HEK293 (cell line): ENCODE measurements around the gene FOXN3.
A peak's percentile ranks its signal among the peaks of the same experiment; 100 is the strongest.

ENCODE experiments used
- CTCF ChIA-PET: fragments of 350-600 bp; formaldehyde crosslinking; extraction: SDS; loops from one replicate; lab custom pipeline; 2021; ENCODE audit warnings: antibody characterized with exemption; lab: Yijun Ruan, JAX
- POLR2A ChIA-PET: fragments of 300-600 bp; formaldehyde crosslinking; extraction: SDS; loops from one replicate; lab custom pipeline; 2020; ENCODE audit warnings: antibody characterized with exemption, inconsistent platforms; lab: Yijun Ruan, JAX
- H3K27ac ChIP-seq: fragments of 200-500 bp; sonication (Bioruptor generic); 2 replicates; pipeline ENCODE4 v1.5.1; 2014; ENCODE audit warnings: low read depth, low read length, control low read depth, inconsistent platforms; ENCODE audit errors: extremely low read depth
- H3K36me3 ChIP-seq, 2 experiments: fragments of 200-500 bp in 1 of 2; sonication (Bioruptor generic) in 1 of 2; 1 replicate in 1 of 2; 2 replicates in 1 of 2; pipeline ENCODE4 v1.5.1; 2014 to 2017; ENCODE audit warnings: inconsistent platforms in 2 of 2, low read length in 2 of 2; ENCODE audit not compliant: control insufficient read depth in 2 of 2, insufficient read depth in 1 of 2
- H3K4me1 ChIP-seq: fragments of 200-500 bp; sonication (Bioruptor generic); 2 replicates; pipeline ENCODE4 v1.5.1; 2014; ENCODE audit warnings: mild to moderate bottlenecking, low read length, inconsistent platforms; ENCODE audit not compliant: control insufficient read depth, insufficient read depth
- H3K4me3 ChIP-seq: 2 replicates; pipeline ENCODE4 v1.5.1; 2011; ENCODE audit warnings: low read depth, mild to moderate bottlenecking, control low read depth, low read length, moderate library complexity
- H3K9me3 ChIP-seq: fragments of 200-500 bp; sonication (Bioruptor generic); 2 replicates; pipeline ENCODE4 v1.5.1; 2014; ENCODE audit warnings: low read depth, low read length, inconsistent platforms; ENCODE audit not compliant: control insufficient read depth, insufficient read depth
- GFI1B ChIP-seq: fragments of 450-650 bp; formaldehyde crosslinking; IDR thresholded peaks from 2 replicates; pipeline ENCODE4 v1.5.1; 2016; ENCODE audit warnings: missing biosample characterization, missing genetic modification characterization
- GLIS1 ChIP-seq: fragments of 450-650 bp; formaldehyde crosslinking; IDR thresholded peaks from 2 replicates; pipeline ENCODE4 v1.5.1; 2016; ENCODE audit warnings: missing biosample characterization, missing genetic modification characterization
- KLF16 ChIP-seq: fragments of 450-650 bp; formaldehyde crosslinking; IDR thresholded peaks from 2 replicates; pipeline ENCODE4 v1.5.1; 2017; ENCODE audit warnings: missing biosample characterization, missing genetic modification characterization
- KLF17 ChIP-seq: fragments of 450-650 bp; formaldehyde crosslinking; IDR thresholded peaks from 2 replicates; pipeline ENCODE4 v1.5.1; 2016; ENCODE audit warnings: missing biosample characterization, missing genetic modification characterization
- WT1 ChIP-seq: fragments of 450-650 bp; formaldehyde crosslinking; IDR thresholded peaks from 2 replicates; pipeline ENCODE4 v1.5.1; 2016; ENCODE audit warnings: missing biosample characterization, missing genetic modification characterization
- ZBTB17 ChIP-seq: fragments of 450-650 bp; formaldehyde crosslinking; IDR thresholded peaks from 2 replicates; pipeline ENCODE4 v1.5.1; 2016; ENCODE audit warnings: missing biosample characterization, missing genetic modification characterization
- ZBTB20 ChIP-seq: fragments of 450-650 bp; formaldehyde crosslinking; IDR thresholded peaks from 2 replicates; pipeline ENCODE4 v1.5.1; 2016; ENCODE audit warnings: missing biosample characterization, missing genetic modification characterization
- ZBTB49 ChIP-seq: fragments of 450-650 bp; formaldehyde crosslinking; IDR thresholded peaks from 2 replicates; pipeline ENCODE4 v1.5.1; 2016; ENCODE audit warnings: missing biosample characterization, missing genetic modification characterization, low read depth
- ZNF148 ChIP-seq: fragments of 450-650 bp; formaldehyde crosslinking; IDR thresholded peaks from 2 replicates; pipeline ENCODE4 v1.5.0; 2017; ENCODE audit warnings: missing biosample characterization, missing genetic modification characterization, borderline replicate concordance
- ZNF16 ChIP-seq: fragments of 450-650 bp; formaldehyde crosslinking; IDR thresholded peaks from 2 replicates; pipeline ENCODE4 v1.5.1; 2016; ENCODE audit warnings: low read depth, missing biosample characterization, missing genetic modification characterization
- ZNF169 ChIP-seq: fragments of 450-650 bp; formaldehyde crosslinking; IDR thresholded peaks from 2 replicates; pipeline ENCODE4 v1.5.1; 2016; ENCODE audit warnings: missing biosample characterization, missing genetic modification characterization
- ZNF23 ChIP-seq: fragments of 450-650 bp; formaldehyde crosslinking; IDR thresholded peaks from 2 replicates; pipeline ENCODE4 v1.5.1; 2016; ENCODE audit warnings: missing biosample characterization, missing genetic modification characterization, borderline replicate concordance
- ZNF24 ChIP-seq: fragments of 450-650 bp; formaldehyde crosslinking; IDR thresholded peaks from 2 replicates; pipeline ENCODE4 v1.5.1; 2016; ENCODE audit warnings: missing biosample characterization, missing genetic modification characterization
- ZNF266 ChIP-seq: fragments of 450-650 bp; formaldehyde crosslinking; IDR thresholded peaks from 2 replicates; pipeline ENCODE4 v1.5.1; 2016; ENCODE audit warnings: missing biosample characterization, missing genetic modification characterization, low read depth
- ZNF280C ChIP-seq: fragments of 450-650 bp; formaldehyde crosslinking; IDR thresholded peaks from 2 replicates; pipeline ENCODE4 v1.5.1; 2016; ENCODE audit warnings: missing biosample characterization, missing genetic modification characterization
- ZNF416 ChIP-seq: fragments of 450-650 bp; formaldehyde crosslinking; IDR thresholded peaks from 2 replicates; pipeline ENCODE4 v1.5.1; 2016; ENCODE audit warnings: missing biosample characterization, missing genetic modification characterization
- ZNF600 ChIP-seq: fragments of 450-650 bp; formaldehyde crosslinking; IDR thresholded peaks from 2 replicates; pipeline ENCODE4 v1.5.1; 2016; ENCODE audit warnings: missing biosample characterization, missing genetic modification characterization
- ZNF623 ChIP-seq: fragments of 450-650 bp; formaldehyde crosslinking; IDR thresholded peaks from 2 replicates; pipeline ENCODE4 v1.5.1; 2016; ENCODE audit warnings: missing biosample characterization, missing genetic modification characterization
- ZNF626 ChIP-seq: fragments of 450-650 bp; sonication (Bioruptor Pico); formaldehyde crosslinking; IDR thresholded peaks from 2 replicates; pipeline ENCODE4 v1.5.1; 2018; ENCODE audit warnings: missing biosample characterization, missing genetic modification characterization, inconsistent platforms
- ZNF677 ChIP-seq: fragments of 450-650 bp; IDR thresholded peaks from 2 replicates; pipeline ENCODE4 v1.5.0; 2018; ENCODE audit warnings: missing biosample characterization, mild to moderate bottlenecking, missing genetic modification characterization, moderate library complexity
- ZNF747 ChIP-seq: fragments of 450-650 bp; formaldehyde crosslinking; IDR thresholded peaks from 2 replicates; pipeline ENCODE4 v1.5.1; 2016; ENCODE audit warnings: missing biosample characterization, missing genetic modification characterization
- ZNF792 ChIP-seq: fragments of 450-650 bp; formaldehyde crosslinking; IDR thresholded peaks from 2 replicates; pipeline ENCODE4 v1.5.1; 2016; ENCODE audit warnings: missing biosample characterization, missing genetic modification characterization

FOXN3 gene

GRCh38 chr14:89401241-89401640 is 15.8 kb downstream of the FOXN3 start:
- ChIA-PET CTCF (no interaction called here), POLR2A (no interaction called here)
- no peak overlapping the region for H3K4me3 ChIP-seq
- H3K9me3 ChIP-seq, result no peaks in the 10 kb centered on the region
- no peaks in the 10 kb centered on the region; a peak in 1 of 3 replicates for H3K36me3 ChIP-seq
- no peak overlapping the region for H3K27ac ChIP-seq
- peaks cover 12% of the 10 kb centered on the region for H3K4me1 ChIP-seq
- TF ChIP-seq ZBTB20 (tag by site-specific recombination) (no peak), ZNF600 (tag by site-specific recombination) (0 out of 2 replicates have a peak, but pooled peaks have one; percentile 42)

GRCh38 chr14:89400529-89400928 is 16.5 kb downstream of the FOXN3 start:
- H3K4me1 ChIP-seq, result peaks cover 12% of the 10 kb centered on the region
- ChIA-PET CTCF (no interaction called here), POLR2A (no interaction called here)

GRCh38 chr14:89399594-89400068 is 17.4 kb downstream of the FOXN3 start:
- no peak overlapping the region for H3K4me3 ChIP-seq
- TF ChIP-seq ZNF747 (tag by site-specific recombination) (no peak), WT1 (tag by site-specific recombination) (no peak), ZBTB17 (peak; percentile 78)
- TF ChIP-seq, all 188 proteins: peak for 1
- H3K4me1 ChIP-seq, result peaks cover 12% of the 10 kb centered on the region
- POLR2A ChIA-PET, result no interaction called here
- no peak overlapping the region for H3K27ac ChIP-seq
- no peaks in the 10 kb centered on the region for H3K9me3 ChIP-seq
- H3K36me3 ChIP-seq, result no peaks in the 10 kb centered on the region
- CTCF ChIA-PET, result no interaction called here

More at GRCh38 chr14:89400529-89400928, 16.5 kb downstream of the FOXN3 start:
- H3K9me3 ChIP-seq, result no peaks in the 10 kb centered on the region
- H3K36me3 ChIP-seq, result no peaks in the 10 kb centered on the region
- no peak for TF ChIP-seq GLIS1 (tag by site-specific recombination)
- TF ChIP-seq ZNF792 (tag by site-specific recombination), result no peak
- no peak for TF ChIP-seq ZNF626 (tag by site-specific recombination)
- no peak for TF ChIP-seq KLF17 (tag by site-specific recombination)
- no peak for TF ChIP-seq ZNF24
- TF ChIP-seq GFI1B (tag by site-specific recombination), result no peak
- no peak for TF ChIP-seq ZNF169
- TF ChIP-seq ZNF623 (tag by site-specific recombination), result peak; percentile 87
- no peak overlapping the region for H3K4me3 ChIP-seq
- no peak overlapping the region for H3K27ac ChIP-seq

- ChIA-PET POLR2A (no interaction called here), CTCF (no interaction called here)
- H3K9me3 ChIP-seq, result no peaks in the 10 kb centered on the region
- no peak overlapping the region for H3K27ac ChIP-seq
- no peak overlapping the region for H3K4me3 ChIP-seq
- H3K36me3 ChIP-seq, result no peaks in the 10 kb centered on the region
- peaks cover 12% of the 10 kb centered on the region for H3K4me1 ChIP-seq
- TF ChIP-seq ZBTB49 (tag by site-specific recombination) (no peak), ZNF23 (no peak), ZNF677 (no peak), ZNF148 (tag by site-specific recombination) (no peak), KLF16 (tag by site-specific recombination) (no peak), ZNF280C (no peak), ZNF266 (tag by site-specific recombination) (no peak), ZNF416 (tag by site-specific recombination) (no peak), ZNF16 (no peak)
Measured at GRCh38 chr14:89399157-89399556, 17.9 kb downstream of the FOXN3 start.
